DND-41 (cell line): Measurements from ENCODE around the gene EPHB3.

Experiments used
- CTCF ChIP-seq: IDR thresholded peaks from 2 replicates; pipeline ENCODE4 v1.5.1; 2012; ENCODE audit warnings: borderline replicate concordance, low read length, moderate library complexity, mild to moderate bottlenecking; ENCODE audit not compliant: poor library complexity, severe bottlenecking; ENCODE audit errors: extremely low read depth
- EZH2 ChIP-seq: IDR thresholded peaks from 3 replicates; pipeline ENCODE4 v1.6.1; 2012; ENCODE audit warnings: borderline replicate concordance, low read depth, mild to moderate bottlenecking, moderate library complexity, low read length, inconsistent platforms; ENCODE audit not compliant: severe bottlenecking

GRCh38 chr3:184578822-184579221, 17.2 kb downstream of the EPHB3 start:
- no peak for TF ChIP-seq CTCF
- TF ChIP-seq EZH2: no peak
